ENCODE data around the gene CLOCK. TPM values are rescaled to one million over a fixed set of nuclear protein-coding genes. Genes with fewer than 3 reads are reported as not detected.
A peak's percentile ranks its signal among the peaks of the same experiment; 100 is the strongest.

CLOCK gene
- total and polyA plus RNA-seq, 10 of the 15 experiments (the other 5 are each of a cell fraction or from before 2014, with no cell fraction given), result 2.8 to 11.7 (median 10.4) TPM

GRCh38 chr4:55549888-55550287 lies 3.2 kb upstream of the CLOCK start (continued):
- no peak for TF ChIP-seq CBX5 (IDR thresholded peaks at IDR 0.05; ENCODE audit: low read depth)
- peak; percentile 73 for TF ChIP-seq JUNB (IDR thresholded peaks at IDR 0.05)

DNA sequence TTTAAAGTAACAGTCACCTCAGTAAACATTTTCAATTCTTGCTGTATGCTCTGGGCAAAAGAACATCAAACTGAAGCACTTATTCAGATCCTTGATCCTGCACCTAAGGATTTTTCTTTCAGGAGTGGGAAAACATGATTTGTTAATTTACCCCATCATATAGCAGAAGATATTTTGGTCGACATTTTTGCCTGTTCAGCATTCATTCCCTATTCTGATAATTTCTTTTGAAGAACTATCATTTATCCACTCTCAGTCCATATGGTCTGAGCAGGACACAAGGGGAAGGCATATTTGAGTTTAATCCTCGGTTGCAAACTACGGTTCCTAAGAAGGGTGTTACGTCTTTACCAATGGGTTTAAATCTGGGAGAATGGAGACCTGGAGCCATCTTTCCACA lies 1.2 kb upstream of the CLOCK start:
- no peaks in the 10 kb centered on the region for H3K27me3 ChIP-seq (replicated peaks in 1 of 2; ENCODE audit: control insufficient read depth in 2 of 2, insufficient read depth in 2 of 2, low read length in 1 of 2)
- ATAC-seq, result no peak
- in situ Hi-C loops (cut with MboI), result loop anchor here (5.0 kb wide), 1 partner anchor 151 kb away; the partner anchor contains the start of gene TMEM165
- POLR2A ChIA-PET, result no interaction called here
- intact Hi-C loops (cut with micrococcal nuclease; ENCODE audit: unreplicated experiment), result loop anchor here (2.0 to 10.0 kb wide), 3 partner anchors 101 to 887 kb away; partner anchors contain the start of genes PAICS and PPAT
- RAD21 ChIA-PET (ENCODE audit: unreplicated experiment), result no interaction called here
- peak overlapping the region; percentile 80; the same call in 1 of the 2 replicates for H3K4me3 ChIP-seq
- H3K36me3 ChIP-seq (ENCODE audit: control insufficient read depth in 2 of 2, insufficient read depth in 2 of 2, low read length in 1 of 2), result no peaks in the 10 kb centered on the region
- TSS peak; percentile 80 for BruUV-seq (replicated peaks)
- no peak overlapping the region for H3K27ac ChIP-seq (ENCODE audit: control insufficient read depth, insufficient read depth)
- peaks cover 29% of the 10 kb centered on the region for H3K79me2 ChIP-seq (ENCODE audit: control insufficient read depth, insufficient read depth, low read length)
- H2AFZ ChIP-seq (ENCODE audit: control insufficient read depth, low read depth, low read length), result no peak overlapping the region
- SMC1A ChIA-PET (ENCODE audit: uncharacterized antibody, unreplicated experiment), result no interaction called here
- no peak for TF ChIP-seq DPF2 (IDR thresholded peaks at IDR 0.05)
- TF ChIP-seq ASH2L (IDR thresholded peaks at IDR 0.05; ENCODE audit: borderline replicate concordance, low read depth), result no peak
- TF ChIP-seq CBX5 (IDR thresholded peaks at IDR 0.05; ENCODE audit: low read depth), result no peak
- TF ChIP-seq, protein P1, sequence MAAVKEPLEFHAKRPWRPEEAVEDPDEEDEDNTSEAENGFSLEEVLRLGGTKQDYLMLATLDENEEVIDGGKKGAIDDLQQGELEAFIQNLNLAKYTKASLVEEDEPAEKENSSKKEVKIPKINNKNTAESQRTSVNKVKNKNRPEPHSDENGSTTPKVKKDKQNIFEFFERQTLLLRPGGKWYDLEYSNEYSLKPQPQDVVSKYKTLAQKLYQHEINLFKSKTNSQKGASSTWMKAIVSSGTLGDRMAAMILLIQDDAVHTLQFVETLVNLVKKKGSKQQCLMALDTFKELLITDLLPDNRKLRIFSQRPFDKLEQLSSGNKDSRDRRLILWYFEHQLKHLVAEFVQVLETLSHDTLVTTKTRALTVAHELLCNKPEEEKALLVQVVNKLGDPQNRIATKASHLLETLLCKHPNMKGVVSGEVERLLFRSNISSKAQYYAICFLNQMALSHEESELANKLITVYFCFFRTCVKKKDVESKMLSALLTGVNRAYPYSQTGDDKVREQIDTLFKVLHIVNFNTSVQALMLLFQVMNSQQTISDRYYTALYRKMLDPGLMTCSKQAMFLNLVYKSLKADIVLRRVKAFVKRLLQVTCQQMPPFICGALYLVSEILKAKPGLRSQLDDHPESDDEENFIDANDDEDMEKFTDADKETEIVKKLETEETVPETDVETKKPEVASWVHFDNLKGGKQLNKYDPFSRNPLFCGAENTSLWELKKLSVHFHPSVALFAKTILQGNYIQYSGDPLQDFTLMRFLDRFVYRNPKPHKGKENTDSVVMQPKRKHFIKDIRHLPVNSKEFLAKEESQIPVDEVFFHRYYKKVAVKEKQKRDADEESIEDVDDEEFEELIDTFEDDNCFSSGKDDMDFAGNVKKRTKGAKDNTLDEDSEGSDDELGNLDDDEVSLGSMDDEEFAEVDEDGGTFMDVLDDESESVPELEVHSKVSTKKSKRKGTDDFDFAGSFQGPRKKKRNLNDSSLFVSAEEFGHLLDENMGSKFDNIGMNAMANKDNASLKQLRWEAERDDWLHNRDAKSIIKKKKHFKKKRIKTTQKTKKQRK (IDR thresholded peaks at IDR 0.05; ENCODE audit: low read depth, low read length), result no peak
- no peak for TF ChIP-seq SMAD1 (IDR thresholded peaks at IDR 0.05; ENCODE audit: low read depth, partially characterized antibody)
- no peak for TF ChIP-seq YY1 (IDR thresholded peaks at IDR 0.05; ENCODE audit: low read depth, low read length)
- TF ChIP-seq BACH1 (IDR thresholded peaks at IDR 0.05; ENCODE audit: borderline replicate concordance), result no peak
- TF ChIP-seq ESRRA (IDR thresholded peaks at IDR 0.05; ENCODE audit: low read length), result no peak
- TF ChIP-seq FOXM1 (IDR thresholded peaks at IDR 0.05; ENCODE audit: low read depth, low read length), result no peak
- TF ChIP-seq, protein P2, sequence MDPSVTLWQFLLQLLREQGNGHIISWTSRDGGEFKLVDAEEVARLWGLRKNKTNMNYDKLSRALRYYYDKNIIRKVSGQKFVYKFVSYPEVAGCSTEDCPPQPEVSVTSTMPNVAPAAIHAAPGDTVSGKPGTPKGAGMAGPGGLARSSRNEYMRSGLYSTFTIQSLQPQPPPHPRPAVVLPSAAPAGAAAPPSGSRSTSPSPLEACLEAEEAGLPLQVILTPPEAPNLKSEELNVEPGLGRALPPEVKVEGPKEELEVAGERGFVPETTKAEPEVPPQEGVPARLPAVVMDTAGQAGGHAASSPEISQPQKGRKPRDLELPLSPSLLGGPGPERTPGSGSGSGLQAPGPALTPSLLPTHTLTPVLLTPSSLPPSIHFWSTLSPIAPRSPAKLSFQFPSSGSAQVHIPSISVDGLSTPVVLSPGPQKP (IDR thresholded peaks at IDR 0.05; ENCODE audit: low read depth, low read length), result no peak
- no peak for TF ChIP-seq RAD21 (IDR thresholded peaks at IDR 0.05; ENCODE audit: insufficient read depth, low read depth, low read length)
- no peak for TF ChIP-seq MEF2A (IDR thresholded peaks at IDR 0.05; ENCODE audit: insufficient read depth, low read depth, low read length)
- 88% methylated on average over 4 of the region's 4 CpGs for WGBS (ENCODE audit: insufficient coverage, insufficient replicate concordance, low lambda C conversion rate, missing lambda C conversion rate)
- peak overlapping the region; percentile 8; the same call in 1 of the 2 replicates for H3K9ac ChIP-seq (ENCODE audit: control insufficient read depth, insufficient read depth, low read length)
- no peaks in the 10 kb centered on the region for H3K4me1 ChIP-seq (ENCODE audit: control insufficient read depth, insufficient read depth, low read length)
- peak overlapping the region; percentile 80 for H3K4me2 ChIP-seq (ENCODE audit: control insufficient read depth, insufficient read depth)
- FAIRE-seq, result no peak
- CTCF ChIA-PET, result no interaction called here
- no peak for DNase-seq (ENCODE audit: low read depth, low spot score)
- H3K9me3 ChIP-seq (replicated peaks; ENCODE audit: control insufficient read depth, insufficient read depth, low read length), result no peaks in the 10 kb centered on the region
- H4K20me1 ChIP-seq (ENCODE audit: control insufficient read depth, insufficient read depth), result no peaks in the 10 kb centered on the region
